ENCODE results near the gene SLC26A9.

Gene SLC26A9, protein sequence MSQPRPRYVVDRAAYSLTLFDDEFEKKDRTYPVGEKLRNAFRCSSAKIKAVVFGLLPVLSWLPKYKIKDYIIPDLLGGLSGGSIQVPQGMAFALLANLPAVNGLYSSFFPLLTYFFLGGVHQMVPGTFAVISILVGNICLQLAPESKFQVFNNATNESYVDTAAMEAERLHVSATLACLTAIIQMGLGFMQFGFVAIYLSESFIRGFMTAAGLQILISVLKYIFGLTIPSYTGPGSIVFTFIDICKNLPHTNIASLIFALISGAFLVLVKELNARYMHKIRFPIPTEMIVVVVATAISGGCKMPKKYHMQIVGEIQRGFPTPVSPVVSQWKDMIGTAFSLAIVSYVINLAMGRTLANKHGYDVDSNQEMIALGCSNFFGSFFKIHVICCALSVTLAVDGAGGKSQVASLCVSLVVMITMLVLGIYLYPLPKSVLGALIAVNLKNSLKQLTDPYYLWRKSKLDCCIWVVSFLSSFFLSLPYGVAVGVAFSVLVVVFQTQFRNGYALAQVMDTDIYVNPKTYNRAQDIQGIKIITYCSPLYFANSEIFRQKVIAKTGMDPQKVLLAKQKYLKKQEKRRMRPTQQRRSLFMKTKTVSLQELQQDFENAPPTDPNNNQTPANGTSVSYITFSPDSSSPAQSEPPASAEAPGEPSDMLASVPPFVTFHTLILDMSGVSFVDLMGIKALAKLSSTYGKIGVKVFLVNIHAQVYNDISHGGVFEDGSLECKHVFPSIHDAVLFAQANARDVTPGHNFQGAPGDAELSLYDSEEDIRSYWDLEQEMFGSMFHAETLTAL

DNA sequence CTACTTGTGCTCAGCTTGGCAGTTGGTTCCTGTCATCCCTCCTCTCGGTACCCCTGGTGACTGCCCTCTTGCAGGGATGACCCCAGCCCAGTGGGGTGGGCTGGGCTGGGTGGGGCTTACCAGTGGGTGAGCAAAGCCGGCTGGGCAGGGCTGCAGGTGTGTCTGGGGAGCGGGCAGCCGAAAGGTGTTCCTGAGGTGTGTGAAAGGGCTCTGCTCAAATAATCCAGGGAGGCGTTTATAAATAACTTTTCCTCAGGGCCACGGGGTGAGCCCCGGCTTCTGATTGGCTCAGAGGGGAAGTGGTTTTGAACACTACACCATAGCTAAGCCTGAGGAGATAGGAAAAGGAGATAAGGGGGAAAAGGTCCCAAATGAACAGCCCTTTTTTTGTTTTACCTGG lies at the start of gene SLC26A9:
TSS of gene SLC26A9 (minus strand) at position 212 of the 400 bp plus-strand sequence. CDS start 7,636 bp downstream, outside the sequence.
- Mint-ChIP-seq H3K9me3 (no peaks in the 10 kb centered on the region), H3K27me3 (peaks cover 57% of the 10 kb centered on the region), H3K36me3 (ENCODE audit: low read depth) (no peaks in the 10 kb centered on the region), H3K27ac (no peak within 1 kb of the TSS), H3K4me1 (ENCODE audit: low read depth) (no peaks in the 10 kb centered on the region), H3K4me3 (no peak within 1 kb of the TSS)
- no peak for DNase-seq

DNA sequence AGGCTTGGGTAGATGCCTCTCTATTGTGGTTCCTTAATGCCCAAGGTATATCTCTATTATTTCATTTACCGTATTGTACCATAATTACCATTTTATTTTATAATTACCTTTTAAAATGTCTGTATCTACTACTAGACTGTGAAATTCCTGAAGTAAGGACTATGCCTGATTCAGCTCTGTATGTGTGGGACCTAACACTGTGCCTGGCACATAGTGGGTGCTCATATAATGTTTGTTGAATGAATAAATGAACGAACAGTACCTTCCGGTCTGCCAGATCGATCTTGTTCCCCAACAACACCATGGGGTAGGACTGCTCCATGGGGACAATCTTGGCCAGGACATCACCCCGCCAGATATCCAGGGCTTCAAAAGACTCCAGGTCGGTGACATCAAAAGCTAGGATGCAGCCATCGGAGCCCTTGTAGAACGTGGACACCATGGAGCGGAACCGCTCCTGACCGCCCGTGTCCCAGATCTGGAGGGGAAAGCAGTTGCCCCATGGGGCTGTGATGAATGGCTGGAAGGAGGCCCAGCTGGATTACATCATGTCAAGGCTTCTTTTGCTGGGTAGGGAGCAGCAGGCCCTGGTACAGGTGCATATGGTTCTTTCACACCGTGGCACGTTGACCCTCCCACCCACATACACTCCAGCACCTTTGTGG lies 49.1 kb upstream of the SLC26A9 start:
- Mint-ChIP-seq H3K27me3 (peaks cover 13% of the 10 kb centered on the region), H3K9me3 (no peaks in the 10 kb centered on the region), H3K4me1 (ENCODE audit: low read depth) (no peaks in the 10 kb centered on the region), H3K4me3 (no peak overlapping the region), H3K36me3 (ENCODE audit: low read depth) (no peaks in the 10 kb centered on the region), H3K27ac (no peak overlapping the region)
- no peak for DNase-seq

DNA sequence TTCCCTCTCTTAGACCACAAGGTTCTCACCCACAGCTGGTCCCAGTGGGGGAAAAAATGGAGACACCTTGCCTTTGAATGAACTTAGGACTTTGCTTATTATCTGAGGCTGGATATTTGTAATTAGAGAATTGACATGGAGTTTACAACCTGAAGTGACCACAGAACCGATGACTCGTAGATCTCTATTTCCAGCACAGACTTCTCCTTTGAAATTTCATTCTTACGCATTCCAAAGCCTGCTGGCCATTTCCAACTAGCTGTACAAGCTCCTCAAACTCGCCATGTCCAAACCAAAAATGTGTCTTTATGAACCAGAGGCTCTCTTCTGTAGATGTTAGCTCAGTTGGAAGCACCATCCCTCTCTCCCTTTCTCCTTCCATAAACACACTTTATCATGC lies 48.0 kb upstream of the SLC26A9 start:
- Mint-ChIP-seq H3K27ac (no peak overlapping the region), H3K4me3 (no peak overlapping the region), H3K36me3 (ENCODE audit: low read depth) (no peaks in the 10 kb centered on the region), H3K27me3 (peaks cover 8% of the 10 kb centered on the region), H3K4me1 (ENCODE audit: low read depth) (no peaks in the 10 kb centered on the region), H3K9me3 (no peaks in the 10 kb centered on the region)
- no peak for DNase-seq

DNA sequence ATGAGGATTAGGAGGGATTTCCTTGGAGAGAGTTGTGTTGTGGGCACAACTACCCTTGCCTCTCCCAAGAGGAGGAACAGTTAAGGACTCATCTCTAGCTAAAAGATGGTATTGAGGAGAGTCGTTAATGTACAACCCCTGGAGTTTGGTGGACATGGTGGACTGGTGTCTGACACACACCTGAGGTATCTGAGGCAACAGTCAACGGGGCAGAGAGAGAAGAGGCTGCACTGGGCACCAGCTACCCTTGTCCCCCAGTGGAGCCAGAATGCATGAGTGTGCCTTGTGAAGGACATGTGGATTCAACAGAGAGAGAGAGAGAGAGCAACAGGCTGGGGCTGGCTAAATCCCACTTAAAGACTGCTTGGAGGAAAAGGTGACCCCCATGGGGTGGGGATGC lies 47.0 kb upstream of the SLC26A9 start:
- peaks cover 8% of the 10 kb centered on the region for H3K27me3 Mint-ChIP-seq
- no peaks in the 10 kb centered on the region for H3K36me3 Mint-ChIP-seq (ENCODE audit: low read depth)

DNA sequence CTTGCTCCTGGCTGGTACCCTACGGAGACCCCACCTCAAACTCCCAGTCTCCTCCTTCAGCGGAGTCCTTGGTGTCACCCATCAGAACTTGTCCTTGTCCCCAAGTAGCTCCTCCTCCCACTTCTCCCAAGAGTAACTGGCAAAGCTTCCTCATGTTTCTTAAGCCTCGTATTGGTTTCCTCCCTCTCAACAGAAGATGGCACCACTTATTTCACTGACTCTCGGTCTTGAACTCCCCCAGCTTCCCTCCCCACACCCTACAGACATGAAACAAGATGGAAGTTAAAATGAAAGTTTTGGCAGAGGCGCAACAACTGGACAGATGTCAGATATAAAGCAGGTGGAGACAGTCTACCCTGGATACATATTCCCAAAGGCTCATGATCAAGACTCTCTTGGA lies 46.5 kb upstream of the SLC26A9 start:
- no peak overlapping the region for H3K4me3 Mint-ChIP-seq
- no peaks in the 10 kb centered on the region for H3K9me3 Mint-ChIP-seq
- H3K27ac Mint-ChIP-seq: no peak overlapping the region
- no peak for DNase-seq
- H3K27me3 Mint-ChIP-seq: peaks cover 8% of the 10 kb centered on the region
- no peaks in the 10 kb centered on the region for H3K36me3 Mint-ChIP-seq (ENCODE audit: low read depth)
- H3K4me1 Mint-ChIP-seq (ENCODE audit: low read depth): no peaks in the 10 kb centered on the region

More for the DNA sequence above, 47.0 kb upstream of the SLC26A9 start:
- no peak for DNase-seq
- no peaks in the 10 kb centered on the region for H3K9me3 Mint-ChIP-seq
- H3K4me1 Mint-ChIP-seq (ENCODE audit: low read depth): no peaks in the 10 kb centered on the region
- H3K4me3 Mint-ChIP-seq: no peak overlapping the region
- H3K27ac Mint-ChIP-seq: no peak overlapping the region

DNA sequence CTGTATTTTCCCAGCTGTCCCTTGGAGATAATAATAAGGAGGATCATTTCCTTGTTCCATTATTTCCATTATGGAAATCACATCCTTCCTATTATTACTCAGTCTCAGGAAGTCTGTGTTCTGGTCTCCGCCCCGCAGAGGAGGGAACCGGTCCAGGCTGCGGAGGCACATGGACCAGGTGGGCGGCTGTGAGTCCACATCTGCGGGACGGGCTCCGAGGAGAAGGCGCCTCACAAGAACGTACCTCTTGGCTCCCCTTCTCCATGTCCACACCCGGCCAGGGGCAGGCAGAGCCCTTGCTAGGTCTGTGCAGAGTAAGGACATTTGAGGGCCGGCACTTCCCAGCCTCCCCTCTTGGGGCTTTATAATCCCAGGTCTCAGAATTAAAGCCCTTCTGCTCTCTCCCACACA lies 45.3 kb upstream of the SLC26A9 start:
- no peak overlapping the region for H3K27ac Mint-ChIP-seq
- H3K36me3 Mint-ChIP-seq (ENCODE audit: low read depth): no peaks in the 10 kb centered on the region
- no peak overlapping the region for H3K4me3 Mint-ChIP-seq
- peaks cover 8% of the 10 kb centered on the region for H3K27me3 Mint-ChIP-seq
- no peaks in the 10 kb centered on the region for H3K4me1 Mint-ChIP-seq (ENCODE audit: low read depth)
- no peaks in the 10 kb centered on the region for H3K9me3 Mint-ChIP-seq
- no peak for DNase-seq

DNA sequence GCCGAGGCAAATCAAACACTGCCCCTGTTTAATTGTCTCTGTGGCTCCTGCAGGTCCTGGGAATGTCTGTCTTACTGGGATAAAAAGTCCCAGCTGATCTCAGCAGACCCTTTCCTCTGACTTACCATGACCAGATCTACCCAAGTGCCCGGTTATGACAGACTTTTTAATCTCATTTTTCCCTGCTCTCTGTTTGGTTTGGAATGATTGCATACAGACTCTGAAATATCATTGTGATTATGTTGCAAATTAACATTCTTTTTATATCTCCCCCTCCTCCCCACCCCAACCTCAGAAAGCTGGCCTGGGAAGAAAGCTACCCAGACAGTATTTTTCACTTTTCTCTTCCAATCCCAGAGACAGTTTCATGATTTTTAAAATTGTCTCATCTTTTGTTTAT lies 43.6 kb upstream of the SLC26A9 start:
- DNase-seq: no peak
- Mint-ChIP-seq H3K27me3 (peaks cover 8% of the 10 kb centered on the region), H3K9me3 (peaks cover 5% of the 10 kb centered on the region), H3K36me3 (ENCODE audit: low read depth) (no peaks in the 10 kb centered on the region), H3K4me1 (ENCODE audit: low read depth) (no peaks in the 10 kb centered on the region), H3K4me3 (no peak overlapping the region), H3K27ac (no peak overlapping the region)

DNA sequence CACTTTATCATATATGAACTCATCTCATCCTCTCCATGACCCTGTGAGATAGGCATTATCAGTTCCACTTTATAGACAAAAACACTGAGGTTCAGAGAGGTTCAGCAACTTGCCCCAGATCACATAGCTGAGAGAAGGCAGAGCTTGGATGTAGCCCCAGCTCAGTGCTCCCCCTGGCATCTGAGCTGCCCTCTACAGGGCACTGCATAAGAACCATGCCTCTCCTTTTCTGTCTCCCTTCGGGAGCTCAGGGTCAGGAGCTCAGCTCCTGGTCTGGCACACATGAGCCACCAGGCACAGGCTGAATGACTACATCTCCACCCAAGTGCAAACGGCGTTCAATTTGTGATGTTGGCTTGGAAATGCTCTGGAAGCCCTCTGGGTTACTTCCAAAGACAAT lies 43.0 kb upstream of the SLC26A9 start:
- H3K9me3 Mint-ChIP-seq: peaks cover 7% of the 10 kb centered on the region
- no peaks in the 10 kb centered on the region for H3K36me3 Mint-ChIP-seq (ENCODE audit: low read depth)
- no peak overlapping the region for H3K4me3 Mint-ChIP-seq
- no peak for DNase-seq
- no peaks in the 10 kb centered on the region for H3K4me1 Mint-ChIP-seq (ENCODE audit: low read depth)
- H3K27me3 Mint-ChIP-seq: peaks cover 5% of the 10 kb centered on the region
- no peak overlapping the region for H3K27ac Mint-ChIP-seq

DNA sequence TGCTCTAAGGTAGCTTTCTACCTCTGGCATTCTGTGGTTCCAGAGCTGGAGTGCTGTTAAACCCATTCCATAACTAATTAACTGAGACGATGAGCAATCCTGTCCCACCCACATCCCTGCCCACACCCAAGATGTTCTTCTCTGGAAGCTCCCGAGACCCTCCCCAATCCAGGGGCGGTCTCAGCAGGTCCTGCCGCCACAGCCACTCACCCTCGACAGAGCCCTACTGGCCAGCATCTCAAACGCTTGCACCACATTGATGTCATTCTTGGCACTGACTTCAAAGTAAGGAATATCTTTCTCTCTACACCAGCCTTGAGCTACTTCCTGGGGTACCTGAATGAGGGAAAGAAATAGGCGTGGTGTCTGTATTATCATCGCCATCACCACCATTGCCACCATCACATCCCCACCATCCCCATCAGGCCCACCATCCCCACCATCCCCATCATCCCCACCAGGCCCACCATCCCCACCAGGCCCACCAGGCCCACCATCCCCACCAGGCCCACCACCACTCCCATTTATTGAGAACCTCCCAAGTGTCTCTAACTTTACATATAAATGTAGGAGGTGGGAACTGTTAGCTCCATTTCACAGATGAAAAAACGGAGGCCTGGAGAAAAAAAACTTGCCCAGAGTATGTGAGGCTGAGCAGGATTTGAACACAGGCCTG lies 42.2 kb upstream of the SLC26A9 start:
- H3K27ac Mint-ChIP-seq: no peak overlapping the region
- no peaks in the 10 kb centered on the region for H3K36me3 Mint-ChIP-seq (ENCODE audit: low read depth)
- peaks cover 4% of the 10 kb centered on the region for H3K27me3 Mint-ChIP-seq
- no peak overlapping the region for H3K4me3 Mint-ChIP-seq
- H3K9me3 Mint-ChIP-seq: peaks cover 8% of the 10 kb centered on the region
- DNase-seq: no peak
- no peaks in the 10 kb centered on the region for H3K4me1 Mint-ChIP-seq (ENCODE audit: low read depth)

DNA sequence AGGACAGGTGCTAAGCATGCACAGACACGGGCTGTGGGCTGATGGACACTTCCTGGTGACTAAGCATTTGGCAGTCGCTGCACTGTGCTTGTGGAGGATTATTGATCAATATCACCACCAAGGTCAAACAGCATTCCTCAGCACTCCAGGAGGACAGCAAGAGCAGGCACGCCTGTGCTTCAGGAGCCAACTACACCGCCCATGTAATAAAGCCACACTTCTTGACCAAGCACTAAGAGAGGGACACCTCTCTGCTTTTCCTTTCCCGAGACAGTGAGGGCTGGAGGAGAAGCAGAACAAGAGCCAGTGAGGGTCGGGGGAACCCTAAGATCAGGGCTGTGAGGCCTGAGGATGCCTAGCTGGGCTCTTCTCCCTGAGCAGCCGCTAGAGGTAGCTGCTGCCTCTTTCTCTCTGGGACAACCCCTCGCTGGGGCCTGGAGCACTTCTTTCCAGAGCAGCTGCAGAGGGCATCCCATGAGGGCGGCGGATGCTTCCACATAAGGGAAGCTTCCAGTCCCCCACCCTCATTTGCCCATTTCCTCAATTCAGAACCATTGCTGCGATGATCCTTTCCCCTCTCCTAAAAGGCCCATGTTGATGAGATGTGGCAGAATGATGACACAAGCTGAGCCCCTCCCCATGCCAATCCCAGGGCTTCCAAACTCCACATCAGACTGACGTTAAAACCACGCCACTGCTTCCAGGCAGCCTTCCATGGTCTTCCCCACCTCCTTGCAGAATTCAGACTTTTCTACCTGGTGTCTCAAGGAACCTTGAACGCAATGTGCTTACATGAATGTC lies 40.9 kb upstream of the SLC26A9 start:
- H3K4me3 Mint-ChIP-seq: no peak overlapping the region
- DNase-seq: no peak
- no peak overlapping the region for H3K27ac Mint-ChIP-seq
- no peaks in the 10 kb centered on the region for H3K27me3 Mint-ChIP-seq
- no peaks in the 10 kb centered on the region for H3K36me3 Mint-ChIP-seq (ENCODE audit: low read depth)
- H3K9me3 Mint-ChIP-seq: peaks cover 8% of the 10 kb centered on the region
- no peaks in the 10 kb centered on the region for H3K4me1 Mint-ChIP-seq (ENCODE audit: low read depth)

DNA sequence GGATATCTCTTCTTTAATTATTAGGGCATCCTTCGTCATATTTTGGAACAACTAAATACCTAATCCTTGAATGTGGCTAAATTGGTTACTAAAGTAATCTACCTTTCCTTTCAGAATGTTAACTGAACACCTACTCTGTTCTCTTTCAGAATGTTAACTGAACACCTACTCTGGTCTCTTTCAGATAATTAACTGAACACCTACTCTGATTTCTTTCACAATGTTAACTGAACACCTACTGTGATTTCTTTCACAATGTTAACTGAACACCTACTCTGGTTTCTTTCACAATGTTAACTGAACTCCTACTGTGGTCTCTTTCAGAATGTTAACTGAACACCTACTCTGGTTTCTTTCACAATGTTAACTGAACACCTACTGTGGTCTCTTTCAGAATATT lies 38.0 kb upstream of the SLC26A9 start:
- H3K27ac Mint-ChIP-seq: no peak overlapping the region
- no peaks in the 10 kb centered on the region for H3K4me1 Mint-ChIP-seq (ENCODE audit: low read depth)
- H3K4me3 Mint-ChIP-seq: no peak overlapping the region
- peaks cover 8% of the 10 kb centered on the region for H3K9me3 Mint-ChIP-seq
- peaks cover 7% of the 10 kb centered on the region for H3K27me3 Mint-ChIP-seq
- H3K36me3 Mint-ChIP-seq (ENCODE audit: low read depth): no peaks in the 10 kb centered on the region
- no peak for DNase-seq

DNA sequence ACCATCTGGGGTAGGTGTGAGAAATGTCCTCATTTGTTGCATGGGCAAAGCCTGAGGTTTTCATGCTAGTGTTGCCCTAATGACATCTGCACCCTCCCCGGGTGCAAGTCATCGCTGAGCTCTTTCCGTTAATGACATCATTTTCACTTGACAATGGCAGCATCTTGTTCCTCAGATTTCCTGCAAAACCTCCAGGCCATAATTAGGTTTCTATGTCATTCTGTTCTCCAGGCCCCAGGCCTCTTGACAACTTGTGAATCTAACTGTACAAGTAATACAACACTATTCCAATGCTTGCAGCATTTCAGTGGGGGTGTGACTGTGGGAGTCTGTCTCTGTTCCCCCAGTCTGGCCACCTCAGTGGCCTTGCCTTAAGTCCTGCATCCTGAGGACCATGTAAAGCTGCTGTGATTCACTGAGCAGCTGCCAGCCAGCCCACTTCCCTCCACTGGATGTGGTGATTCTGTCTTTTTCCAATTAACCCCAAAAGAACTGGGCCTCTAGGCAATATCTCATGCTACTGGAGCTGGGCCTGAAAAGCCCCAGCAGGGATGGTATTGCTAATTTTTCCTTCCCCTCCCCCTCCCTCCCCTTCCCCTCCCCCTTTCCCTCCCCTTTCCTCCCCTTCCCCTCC lies 37.1 kb upstream of the SLC26A9 start:
- peaks cover 8% of the 10 kb centered on the region for H3K9me3 Mint-ChIP-seq
- no peak for DNase-seq
- no peak overlapping the region for H3K27ac Mint-ChIP-seq
- no peaks in the 10 kb centered on the region for H3K4me1 Mint-ChIP-seq (ENCODE audit: low read depth)
- H3K4me3 Mint-ChIP-seq: no peak overlapping the region
- no peaks in the 10 kb centered on the region for H3K36me3 Mint-ChIP-seq (ENCODE audit: low read depth)
- peaks cover 7% of the 10 kb centered on the region for H3K27me3 Mint-ChIP-seq

DNA sequence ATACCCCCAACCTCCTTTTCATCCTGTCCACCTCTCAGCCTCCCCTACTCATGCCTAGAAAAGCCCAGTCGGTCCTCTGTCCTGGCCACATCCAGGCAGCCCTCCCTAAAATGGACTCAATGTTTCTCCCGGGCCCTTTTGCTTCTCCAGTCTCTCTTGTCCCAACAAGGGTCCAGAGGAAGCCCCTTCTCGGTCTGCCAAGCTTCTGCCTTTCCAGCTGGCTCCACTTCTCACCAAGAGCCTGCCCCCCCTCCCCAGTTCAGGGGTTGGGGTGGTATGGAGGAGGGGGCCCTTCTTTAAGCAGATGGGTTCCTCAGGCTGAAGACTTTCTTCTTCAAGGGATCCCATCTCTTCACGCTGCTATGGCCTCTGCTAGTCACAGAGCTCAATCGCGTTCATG lies 36.0 kb upstream of the SLC26A9 start:
- Mint-ChIP-seq H3K4me1 (ENCODE audit: low read depth) (no peaks in the 10 kb centered on the region), H3K27me3 (peaks cover 7% of the 10 kb centered on the region), H3K9me3 (peaks cover 8% of the 10 kb centered on the region), H3K4me3 (no peak overlapping the region), H3K36me3 (ENCODE audit: low read depth) (no peaks in the 10 kb centered on the region), H3K27ac (no peak overlapping the region)
- no peak for DNase-seq

Data from activated T-cell treated with anti-CD3 and anti-CD28 coated beads, Interleukin-2, amount 50 U/mL, for 24 hours (primary cell).